Measurements from ENCODE around the gene ELOVL5. TPM values are rescaled to one million over a fixed set of nuclear protein-coding genes. Genes with fewer than 3 reads are reported as not detected.

The ELOVL5 gene
- polyA plus RNA-seq, 3 donors: 44.7 to 97.1 (median 69.5) TPM

DNA sequence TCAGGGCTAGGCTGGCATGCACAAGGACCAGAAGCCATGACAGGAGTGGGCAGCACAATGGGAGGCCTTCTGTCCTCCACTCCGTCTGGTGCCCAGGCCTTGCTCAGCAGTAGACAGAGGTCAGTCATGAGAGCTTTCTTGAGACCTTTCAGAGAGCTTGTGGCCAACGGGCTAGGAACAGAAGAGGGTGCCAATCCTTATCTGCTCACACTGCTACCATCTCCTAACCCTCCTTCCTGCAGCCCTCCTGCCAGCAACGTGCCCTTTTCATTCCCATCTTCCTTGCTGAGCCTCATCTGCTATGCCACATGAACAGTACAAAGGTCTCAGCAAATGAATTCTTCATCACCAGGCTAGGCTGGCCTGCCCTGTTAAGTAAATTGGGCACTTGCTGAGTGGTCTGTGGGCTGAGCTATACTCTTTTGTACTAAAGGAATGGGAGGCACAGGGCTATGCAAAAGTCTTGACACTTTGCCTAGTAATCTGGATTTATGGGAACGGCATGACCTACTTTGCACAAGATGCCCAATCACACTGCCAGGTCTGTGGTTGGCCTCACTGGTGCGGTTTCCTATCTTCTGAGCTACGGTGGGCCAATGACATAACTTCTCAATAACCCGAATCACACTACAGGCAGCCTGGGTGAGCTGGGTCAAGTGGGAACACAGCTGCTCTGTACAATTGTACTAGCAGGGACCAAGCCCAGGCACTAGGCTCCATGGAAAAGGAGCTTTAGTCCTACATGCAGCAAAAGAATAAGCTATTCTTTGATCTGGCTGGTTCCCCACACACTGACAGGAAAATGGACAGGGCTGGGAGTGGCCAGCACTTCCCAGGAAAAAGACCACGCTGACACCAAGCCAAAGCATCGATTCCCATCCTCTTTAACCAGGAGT, 47.8 kb downstream of the ELOVL5 start:
- H3K27ac ChIP-seq (ENCODE audit: low read depth in 1 of 2, low read length in 2 of 2): peak overlapping the region in 1 of 2 donors; percentile 11
- no peaks in the 10 kb centered on the region for H3K9me3 ChIP-seq (replicated peaks in 1 of 2; ENCODE audit: control insufficient read depth in 1 of 2, insufficient read depth in 1 of 2, low read length in 2 of 2)
- H4K20me1 ChIP-seq (ENCODE audit: insufficient read depth, low read length): peaks cover 81% of the 10 kb centered on the region
- peaks cover 2 to 16% of the 10 kb centered on the region in 2 donors for H3K36me3 Mint-ChIP-seq
- 39% methylated on average over 8 of the region's 9 CpGs for WGBS (ENCODE audit: insufficient coverage)
- H3K4me1 ChIP-seq (ENCODE audit: control insufficient read depth in 1 of 2, insufficient read depth in 2 of 2, low read length in 2 of 2): peaks cover 19 to 33% of the 10 kb centered on the region in 2 donors
- H3K4me3 Mint-ChIP-seq: no peak overlapping the region
- H3K27me3 ChIP-seq (ENCODE audit: control insufficient read depth in 2 of 2, insufficient read depth in 2 of 2, low read length in 2 of 2): no peaks in the 10 kb centered on the region
- no peak overlapping the region for H2AFZ ChIP-seq (ENCODE audit: insufficient read depth, low read depth, low read length, poor library complexity, severe bottlenecking)
- H3K9me3 Mint-ChIP-seq: peaks cover 0 to 3% (median 0%) of the 10 kb centered on the region in 7 donors
- H3K36me3 ChIP-seq (replicated peaks in 1 of 2; ENCODE audit: control insufficient read depth in 1 of 2, insufficient read depth in 2 of 2, low read length in 2 of 2): no peaks in the 10 kb centered on the region
- no peak for DNase-seq
- peaks cover 74% of the 10 kb centered on the region for H3K4me1 Mint-ChIP-seq
- no peak overlapping the region for H3K4me3 ChIP-seq (replicated peaks in 1 of 3; ENCODE audit: low read depth in 2 of 3, low read length in 3 of 3)
- no peak for TF ChIP-seq CTCF (IDR thresholded peaks at IDR 0.05)
- H3K27ac Mint-ChIP-seq: peak overlapping the region in 1 of 7 donors; percentile 72
- no peaks in the 10 kb centered on the region for H3K27me3 Mint-ChIP-seq (ENCODE audit: low read depth in 3 of 3)
- H3K4me2 ChIP-seq (replicated peaks; ENCODE audit: extremely low read depth, low read length, poor library complexity, severe bottlenecking): no peak overlapping the region
- H3K79me2 ChIP-seq (ENCODE audit: insufficient read depth, low read length): peaks cover 81% of the 10 kb centered on the region
- H3K9ac ChIP-seq (ENCODE audit: insufficient read depth, low read length, poor library complexity, severe bottlenecking): no peak overlapping the region
- intact Hi-C loops (cut with micrococcal nuclease): no loop called here

DNA sequence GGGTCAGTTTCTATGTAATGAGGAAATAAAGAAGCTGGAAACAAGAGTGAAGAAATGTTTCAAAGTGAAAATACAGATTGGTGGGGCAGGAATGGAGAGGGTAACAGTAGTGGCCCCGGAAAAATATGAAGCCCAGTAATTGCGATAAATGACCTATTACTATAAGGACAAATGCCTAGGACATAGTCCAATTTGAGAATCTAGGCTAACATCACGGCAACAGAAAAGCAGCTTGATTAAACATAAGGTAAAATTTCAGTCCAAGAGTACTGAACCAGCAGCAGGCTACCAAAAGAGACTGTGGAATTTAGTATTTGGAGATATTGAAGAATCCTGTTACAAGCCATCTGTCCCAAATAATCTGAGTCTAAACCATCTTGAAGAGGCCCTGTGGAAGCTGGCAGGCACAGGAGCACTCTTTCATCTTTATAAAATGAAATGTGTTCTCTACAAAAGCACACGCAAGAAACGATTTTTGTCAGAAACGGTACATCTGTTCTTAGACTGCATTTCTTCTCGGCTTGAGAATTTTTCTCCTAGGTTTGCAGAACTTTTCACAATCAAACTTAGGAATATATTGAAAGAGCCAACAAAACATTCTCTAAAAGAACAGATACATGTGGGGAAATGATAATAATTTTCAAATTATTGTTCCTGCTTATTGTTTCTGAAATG, 49.3 kb downstream of the ELOVL5 start:
- Histone ChIP-seq H3K27me3 (ENCODE audit: control insufficient read depth in 2 of 2, insufficient read depth in 2 of 2, low read length in 2 of 2) (no peaks in the 10 kb centered on the region), H3K36me3 (replicated peaks in 1 of 2; ENCODE audit: control insufficient read depth in 1 of 2, insufficient read depth in 2 of 2, low read length in 2 of 2) (peaks cover 4 to 9% of the 10 kb centered on the region in 2 donors), H3K9ac (ENCODE audit: insufficient read depth, low read length, poor library complexity, severe bottlenecking) (no peak overlapping the region), H3K4me2 (replicated peaks; ENCODE audit: extremely low read depth, low read length, poor library complexity, severe bottlenecking) (no peak overlapping the region), H3K4me3 (replicated peaks in 1 of 3; ENCODE audit: low read depth in 2 of 3, low read length in 3 of 3) (no peak overlapping the region), H3K9me3 (replicated peaks in 1 of 2; ENCODE audit: control insufficient read depth in 1 of 2, insufficient read depth in 1 of 2, low read length in 2 of 2) (no peaks in the 10 kb centered on the region), H3K4me1 (ENCODE audit: control insufficient read depth in 1 of 2, insufficient read depth in 2 of 2, low read length in 2 of 2) (peaks cover 19 to 33% of the 10 kb centered on the region in 2 donors), H3K79me2 (ENCODE audit: insufficient read depth, low read length) (peaks cover 94% of the 10 kb centered on the region), H2AFZ (ENCODE audit: insufficient read depth, low read depth, low read length, poor library complexity, severe bottlenecking) (no peak overlapping the region), H3K27ac (ENCODE audit: low read depth in 1 of 2, low read length in 2 of 2) (peak overlapping the region in 1 of 2 donors; percentile 38), H4K20me1 (ENCODE audit: insufficient read depth, low read length) (peaks cover 78% of the 10 kb centered on the region)
- Mint-ChIP-seq H3K36me3 (peaks cover 11 to 14% of the 10 kb centered on the region in 2 donors), H3K4me3 (no peak overlapping the region), H3K27me3 (ENCODE audit: low read depth in 3 of 3) (no peaks in the 10 kb centered on the region), H3K4me1 (peaks cover 76% of the 10 kb centered on the region), H3K27ac (peak overlapping the region in 4 of 7 donors; percentile 3 to 67 (median 24)), H3K9me3 (no peaks in the 10 kb centered on the region)
- intact Hi-C loops (cut with micrococcal nuclease): no loop called here
- DNase-seq: no peak
- WGBS (ENCODE audit: insufficient coverage): 87% methylated on average over 3 of the region's 7 CpGs
- no peak for TF ChIP-seq CTCF (IDR thresholded peaks at IDR 0.05)

Data from CD14-positive monocyte (primary cell).